ENCODE measurements around the gene ZBTB20.

The ZBTB20 gene

GRCh38 chr3:114550165-114550564, 596.9 kb downstream of the ZBTB20 start:
- no peak for DNase-seq
- no peaks in the 10 kb centered on the region for H3K4me1 ChIP-seq
- no peak overlapping the region for H3K4me3 ChIP-seq (ENCODE audit: low read depth, low read length)
- no peak for TF ChIP-seq CTCF (IDR thresholded peaks at IDR 0.05; ENCODE audit: low read depth, low read length)
- no peaks in the 10 kb centered on the region for H3K36me3 ChIP-seq
- H3K9me3 ChIP-seq: no peaks in the 10 kb centered on the region
- H3K27me3 ChIP-seq: no peaks in the 10 kb centered on the region

- H3K36me3 ChIP-seq: no peaks in the 10 kb centered on the region
- TF ChIP-seq CTCF (IDR thresholded peaks at IDR 0.05; ENCODE audit: low read depth, low read length): no peak
- no peaks in the 10 kb centered on the region for H3K27me3 ChIP-seq
- no peak overlapping the region for H3K4me3 ChIP-seq (ENCODE audit: low read depth, low read length)
- H3K4me1 ChIP-seq: no peaks in the 10 kb centered on the region
- H3K9me3 ChIP-seq: no peaks in the 10 kb centered on the region
- DNase-seq: no peak
Observed at GRCh38 chr3:114545193-114545592, 601.9 kb downstream of the ZBTB20 start.

- Histone ChIP-seq H3K27me3 (no peaks in the 10 kb centered on the region), H3K36me3 (no peaks in the 10 kb centered on the region), H3K9me3 (no peaks in the 10 kb centered on the region), H3K4me3 (ENCODE audit: low read depth, low read length) (no peak overlapping the region), H3K4me1 (no peaks in the 10 kb centered on the region)
- no peak for TF ChIP-seq CTCF (IDR thresholded peaks at IDR 0.05; ENCODE audit: low read depth, low read length)
- DNase-seq: no peak
Observed at GRCh38 chr3:114542359-114542758, 604.7 kb downstream of the ZBTB20 start.

- no peaks in the 10 kb centered on the region for H3K36me3 ChIP-seq
- H3K9me3 ChIP-seq: no peaks in the 10 kb centered on the region
- H3K4me1 ChIP-seq: no peaks in the 10 kb centered on the region
- DNase-seq: no peak
- TF ChIP-seq CTCF (IDR thresholded peaks at IDR 0.05; ENCODE audit: low read depth, low read length): no peak
- H3K4me3 ChIP-seq (ENCODE audit: low read depth, low read length): no peak overlapping the region
- no peaks in the 10 kb centered on the region for H3K27me3 ChIP-seq
Observed at GRCh38 chr3:114539525-114539924, 607.6 kb downstream of the ZBTB20 start.

GRCh38 chr3:114538211-114538610, 608.9 kb downstream of the ZBTB20 start:
- no peak for DNase-seq
- no peaks in the 10 kb centered on the region for H3K4me1 ChIP-seq
- no peaks in the 10 kb centered on the region for H3K27me3 ChIP-seq
- H3K36me3 ChIP-seq: no peaks in the 10 kb centered on the region
- H3K4me3 ChIP-seq (ENCODE audit: low read depth, low read length): no peak overlapping the region
- no peak for TF ChIP-seq CTCF (IDR thresholded peaks at IDR 0.05; ENCODE audit: low read depth, low read length)
- no peaks in the 10 kb centered on the region for H3K9me3 ChIP-seq

- no peak for DNase-seq
- Histone ChIP-seq H3K4me1 (no peaks in the 10 kb centered on the region), H3K9me3 (no peaks in the 10 kb centered on the region), H3K36me3 (no peaks in the 10 kb centered on the region), H3K4me3 (ENCODE audit: low read depth, low read length) (no peak overlapping the region), H3K27me3 (no peaks in the 10 kb centered on the region)
- no peak for TF ChIP-seq CTCF (IDR thresholded peaks at IDR 0.05; ENCODE audit: low read depth, low read length)
Observed at GRCh38 chr3:114528517-114528916, 618.6 kb downstream of the ZBTB20 start.
